Hematopoietic multipotent progenitor cell treated with erythropoietin and hydrocortisone succinate and interleukin-3 and kit ligand, for 8 days (in vitro differentiated cells): Measurements from ENCODE around the gene ITSN1.

Experiments
- DNase-seq: peaks from one replicate; pipeline ENCODE4 v3.0.0-alpha.2; 2015

The ITSN1 gene

GRCh38 chr21:33939226-33939625, 296.9 kb downstream of the ITSN1 start:
- DNase-seq: no peak

- DNase-seq: no peak
Observed at GRCh38 chr21:33940164-33940880, 298.0 kb downstream of the ITSN1 start.

GRCh38 chr21:33940881-33941245, 298.6 kb downstream of the ITSN1 start:
- no peak for DNase-seq

- no peak for DNase-seq
Observed at GRCh38 chr21:33942426-33942825, 300.1 kb downstream of the ITSN1 start.

GRCh38 chr21:33943293-33943692, 301.0 kb downstream of the ITSN1 start:
- no peak for DNase-seq

- DNase-seq: no peak
Observed at GRCh38 chr21:33944185-33944763, 302.0 kb downstream of the ITSN1 start.

- peak; percentile 75 for DNase-seq
Observed at GRCh38 chr21:33945652-33946270, 303.5 kb downstream of the ITSN1 start.

GRCh38 chr21:33947451-33948095, 305.3 kb downstream of the ITSN1 start:
- peak; percentile 84 for DNase-seq

GRCh38 chr21:33948096-33948950, 306.0 kb downstream of the ITSN1 start:
- peak; percentile 55 for DNase-seq

- DNase-seq: no peak
Observed at GRCh38 chr21:33948951-33949444, 306.7 kb downstream of the ITSN1 start.
